ENCODE results near the gene SH2D3C.

Gene SH2D3C

DNA sequence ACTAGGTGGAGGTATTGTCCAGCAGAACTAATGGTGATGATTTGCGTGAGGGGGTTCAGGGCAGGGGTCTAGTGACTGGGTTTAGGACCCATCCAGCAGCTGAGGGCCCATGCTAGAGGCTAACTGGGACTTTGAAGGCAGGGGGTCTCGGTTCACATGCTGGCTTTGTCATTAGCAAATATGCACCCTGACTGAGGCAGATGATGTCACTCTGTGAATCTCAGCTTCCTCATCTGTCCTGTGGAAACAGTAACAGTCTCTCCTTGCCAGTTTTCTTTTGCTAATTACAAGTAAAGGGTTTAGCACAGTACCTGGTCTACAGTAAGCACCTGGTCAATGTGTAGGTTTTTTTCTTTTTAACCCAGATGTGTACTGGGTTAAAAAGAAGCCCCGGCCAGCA lies 5.2 kb downstream of the SH2D3C start:
- Histone ChIP-seq H3K79me2 (ENCODE audit: control insufficient read depth, insufficient read depth, low read length, unreplicated experiment) (no peaks in the 10 kb centered on the region), H3K4me1 (ENCODE audit: control insufficient read depth, insufficient read depth, low read length, unreplicated experiment) (peaks cover 6% of the 10 kb centered on the region), H2AFZ (ENCODE audit: low read length, unreplicated experiment) (no peak overlapping the region), H3K27ac (ENCODE audit: low read depth, low read length) (no peak overlapping the region), H3K27me3 (ENCODE audit: insufficient read depth, low read length) (no peaks in the 10 kb centered on the region), H3K36me3 (ENCODE audit: insufficient read depth, low read length) (no peaks in the 10 kb centered on the region), H3K4me3 (ENCODE audit: low read depth, low read length) (no peak overlapping the region)

DNA sequence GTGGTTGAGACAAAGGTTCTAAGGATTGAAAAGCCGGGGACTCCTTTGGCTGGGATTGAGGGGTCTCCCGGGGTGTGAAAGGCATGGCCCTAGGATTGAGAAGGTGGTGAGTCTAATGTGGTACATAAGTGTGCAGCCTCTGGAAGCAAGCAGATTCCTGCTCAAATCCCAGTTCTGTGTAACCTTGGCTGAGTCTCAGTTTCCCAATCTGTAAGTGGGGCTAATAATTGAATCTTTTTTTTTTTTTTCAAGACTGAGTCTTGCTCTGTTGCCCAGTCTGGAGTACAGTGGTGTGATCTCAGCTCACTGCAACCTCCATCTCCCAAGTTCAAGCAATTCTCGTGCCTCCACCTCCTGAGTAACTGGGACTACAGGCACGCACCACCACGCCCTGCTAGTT lies 5.9 kb downstream of the SH2D3C start:
- Histone ChIP-seq H3K4me3 (ENCODE audit: low read depth, low read length) (no peak overlapping the region), H2AFZ (ENCODE audit: low read length, unreplicated experiment) (no peak overlapping the region), H3K36me3 (ENCODE audit: insufficient read depth, low read length) (no peaks in the 10 kb centered on the region), H3K4me1 (ENCODE audit: control insufficient read depth, insufficient read depth, low read length, unreplicated experiment) (peaks cover 6% of the 10 kb centered on the region), H3K27me3 (ENCODE audit: insufficient read depth, low read length) (no peaks in the 10 kb centered on the region), H3K27ac (ENCODE audit: low read depth, low read length) (no peak overlapping the region), H3K79me2 (ENCODE audit: control insufficient read depth, insufficient read depth, low read length, unreplicated experiment) (no peaks in the 10 kb centered on the region)

DNA sequence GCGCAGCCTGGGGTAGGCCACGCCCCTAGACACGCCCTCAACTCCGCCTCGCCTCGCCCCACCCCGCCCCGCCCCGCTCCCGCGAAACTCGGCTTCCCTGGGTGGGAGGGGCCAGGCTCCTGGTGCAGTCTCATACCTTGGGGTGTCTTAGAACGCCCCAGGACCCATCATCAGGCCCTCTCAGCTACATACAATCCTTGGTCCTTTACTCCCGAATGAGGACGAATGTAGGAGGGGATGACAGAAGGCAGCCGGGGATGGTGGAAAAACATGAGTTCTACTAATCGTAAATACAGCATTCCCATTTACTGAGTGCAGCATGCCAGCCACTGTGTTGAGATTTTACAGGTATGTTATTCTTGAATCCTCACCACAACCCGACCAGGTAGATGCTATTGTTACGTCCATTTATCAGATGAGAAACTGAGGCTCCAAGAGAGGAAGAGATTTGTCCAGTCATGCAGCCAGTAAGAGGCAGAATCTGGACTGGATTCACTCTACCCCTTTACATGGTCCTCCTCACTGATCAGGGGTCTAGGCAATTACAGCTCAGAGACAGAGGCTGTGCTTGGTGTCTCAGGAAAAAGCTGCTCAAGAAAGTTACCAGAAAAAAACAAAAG lies 6.8 kb downstream of the SH2D3C start:
- Histone ChIP-seq H3K4me1 (ENCODE audit: control insufficient read depth, insufficient read depth, low read length, unreplicated experiment) (peaks cover 6% of the 10 kb centered on the region), H3K79me2 (ENCODE audit: control insufficient read depth, insufficient read depth, low read length, unreplicated experiment) (no peaks in the 10 kb centered on the region), H3K27me3 (ENCODE audit: insufficient read depth, low read length) (no peaks in the 10 kb centered on the region), H3K36me3 (ENCODE audit: insufficient read depth, low read length) (no peaks in the 10 kb centered on the region), H3K4me3 (ENCODE audit: low read depth, low read length) (peak overlapping the region; percentile 41), H2AFZ (ENCODE audit: low read length, unreplicated experiment) (no peak overlapping the region), H3K27ac (ENCODE audit: low read depth, low read length) (no peak overlapping the region)

DNA sequence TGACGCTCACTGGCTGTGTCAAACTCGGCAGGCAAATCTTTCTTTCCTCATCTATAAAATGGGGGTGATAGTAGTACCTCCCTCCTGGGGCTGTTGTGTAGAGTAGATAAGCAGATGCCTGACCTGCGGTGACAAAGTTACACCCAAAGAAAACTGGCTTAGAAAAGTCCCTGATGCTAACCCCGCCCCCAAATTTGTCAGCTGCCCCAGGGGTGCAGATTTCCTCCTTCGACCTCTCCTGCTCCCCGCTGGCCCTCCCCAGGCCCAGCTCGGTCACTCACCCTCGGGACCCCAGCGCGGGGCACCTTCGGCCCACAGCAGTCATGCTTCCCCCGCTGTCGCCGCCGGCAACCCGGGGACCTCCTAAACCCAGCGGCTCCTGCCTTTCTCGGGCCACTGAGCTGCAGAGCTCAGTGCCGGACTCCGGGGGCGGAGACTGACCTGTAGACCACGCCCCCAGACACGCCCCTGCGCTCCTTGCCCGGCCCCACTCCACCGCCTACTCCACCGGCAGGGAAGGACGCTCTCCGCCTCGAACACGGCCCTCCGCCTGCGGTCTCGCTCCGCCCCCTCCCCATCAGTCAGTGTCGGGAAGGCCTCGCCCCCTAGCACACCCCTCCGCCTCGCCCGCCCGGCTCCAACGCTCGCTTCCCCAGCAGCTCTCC lies 7.4 kb downstream of the SH2D3C start:
- Histone ChIP-seq H3K79me2 (ENCODE audit: control insufficient read depth, insufficient read depth, low read length, unreplicated experiment) (no peaks in the 10 kb centered on the region), H3K4me3 (ENCODE audit: low read depth, low read length) (peak overlapping the region; percentile 82), H2AFZ (ENCODE audit: low read length, unreplicated experiment) (peak overlapping the region; percentile 23), H3K4me1 (ENCODE audit: control insufficient read depth, insufficient read depth, low read length, unreplicated experiment) (peaks cover 6% of the 10 kb centered on the region), H3K36me3 (ENCODE audit: insufficient read depth, low read length) (no peaks in the 10 kb centered on the region), H3K27ac (ENCODE audit: low read depth, low read length) (no peak overlapping the region), H3K27me3 (ENCODE audit: insufficient read depth, low read length) (no peaks in the 10 kb centered on the region)

DNA sequence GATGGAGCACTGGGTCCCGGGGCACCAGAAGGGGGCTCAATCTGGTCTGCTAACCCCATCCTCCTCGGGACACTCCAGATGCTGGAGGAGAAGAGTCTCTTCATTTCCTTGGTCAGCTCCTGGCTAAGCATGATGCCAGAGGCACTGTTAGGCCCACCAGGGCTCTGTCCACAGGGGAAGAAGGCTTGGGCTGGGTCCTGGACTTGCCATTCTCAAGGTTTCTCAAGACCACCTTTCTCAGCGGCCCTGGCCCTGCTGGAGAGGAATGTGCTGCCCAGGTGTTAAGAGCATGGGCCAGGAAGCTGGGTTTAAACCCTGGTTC lies 7.9 kb downstream of the SH2D3C start:
- H3K4me3 ChIP-seq (ENCODE audit: low read depth, low read length): peak overlapping the region; percentile 82
- no peaks in the 10 kb centered on the region for H3K36me3 ChIP-seq (ENCODE audit: insufficient read depth, low read length)
- no peaks in the 10 kb centered on the region for H3K79me2 ChIP-seq (ENCODE audit: control insufficient read depth, insufficient read depth, low read length, unreplicated experiment)
- H3K27me3 ChIP-seq (ENCODE audit: insufficient read depth, low read length): no peaks in the 10 kb centered on the region
- no peak overlapping the region for H2AFZ ChIP-seq (ENCODE audit: low read length, unreplicated experiment)
- H3K27ac ChIP-seq (ENCODE audit: low read depth, low read length): no peak overlapping the region
- peaks cover 6% of the 10 kb centered on the region for H3K4me1 ChIP-seq (ENCODE audit: control insufficient read depth, insufficient read depth, low read length, unreplicated experiment)

DNA sequence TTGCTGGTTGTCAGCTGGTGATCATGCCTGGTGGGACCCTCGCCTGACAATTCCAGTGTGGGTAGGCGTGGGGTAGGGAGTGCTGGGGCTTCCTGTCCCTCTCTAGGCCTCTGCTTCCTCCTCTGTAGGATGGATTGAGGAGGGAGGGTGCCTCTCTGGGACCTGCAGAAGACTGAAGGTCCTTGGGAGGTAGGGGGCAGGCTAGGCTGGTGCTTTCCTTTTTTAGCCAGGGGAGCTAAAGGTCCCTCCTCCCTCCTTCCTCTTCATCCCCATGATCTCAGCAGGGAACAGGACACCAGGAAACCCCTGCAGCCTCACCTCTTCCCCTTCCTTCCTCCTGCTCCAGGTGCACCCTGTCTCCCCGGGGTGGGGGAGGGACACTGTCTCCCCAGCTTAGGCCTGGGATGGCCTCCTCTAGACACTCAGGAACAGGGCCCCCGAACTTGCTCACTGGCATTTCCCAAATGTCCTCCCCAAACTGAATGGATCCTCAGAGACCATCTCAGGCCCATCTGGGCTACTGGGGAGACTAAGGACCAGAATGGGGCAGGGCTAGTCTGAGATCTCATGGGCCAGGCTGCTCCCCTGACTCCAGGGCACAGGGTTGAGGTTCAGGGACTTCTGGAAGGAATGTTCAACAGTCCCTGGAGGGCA lies 8.4 kb downstream of the SH2D3C start:
- no peak overlapping the region for H3K27ac ChIP-seq (ENCODE audit: low read depth, low read length)
- H3K4me1 ChIP-seq (ENCODE audit: control insufficient read depth, insufficient read depth, low read length, unreplicated experiment): peaks cover 6% of the 10 kb centered on the region
- H3K4me3 ChIP-seq (ENCODE audit: low read depth, low read length): no peak overlapping the region
- no peaks in the 10 kb centered on the region for H3K27me3 ChIP-seq (ENCODE audit: insufficient read depth, low read length)
- H2AFZ ChIP-seq (ENCODE audit: low read length, unreplicated experiment): no peak overlapping the region
- no peaks in the 10 kb centered on the region for H3K79me2 ChIP-seq (ENCODE audit: control insufficient read depth, insufficient read depth, low read length, unreplicated experiment)
- H3K36me3 ChIP-seq (ENCODE audit: insufficient read depth, low read length): no peaks in the 10 kb centered on the region

DNA sequence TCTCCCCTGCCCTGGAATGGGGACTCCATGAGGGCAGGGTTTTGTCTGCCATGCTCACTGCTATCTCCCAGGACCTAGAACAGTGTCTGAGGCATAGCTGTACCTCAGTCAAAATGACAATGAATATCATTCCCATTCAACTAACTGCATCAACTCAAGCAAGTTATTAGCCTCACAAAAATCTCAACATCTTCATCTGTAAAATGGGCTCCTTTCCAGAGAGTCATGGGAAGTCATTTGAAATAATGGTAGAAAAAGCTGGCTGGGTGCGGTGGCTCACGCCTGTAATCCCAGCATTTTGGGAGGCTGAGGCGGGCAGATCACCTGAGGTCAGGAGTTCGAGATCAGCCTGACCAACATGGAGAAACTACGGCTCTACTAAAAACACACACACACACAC lies 9.4 kb downstream of the SH2D3C start:
- Histone ChIP-seq H3K4me1 (ENCODE audit: control insufficient read depth, insufficient read depth, low read length, unreplicated experiment) (peaks cover 6% of the 10 kb centered on the region), H3K4me3 (ENCODE audit: low read depth, low read length) (no peak overlapping the region), H3K36me3 (ENCODE audit: insufficient read depth, low read length) (no peaks in the 10 kb centered on the region), H3K79me2 (ENCODE audit: control insufficient read depth, insufficient read depth, low read length, unreplicated experiment) (no peaks in the 10 kb centered on the region), H3K27ac (ENCODE audit: low read depth, low read length) (no peak overlapping the region), H3K27me3 (ENCODE audit: insufficient read depth, low read length) (no peaks in the 10 kb centered on the region), H2AFZ (ENCODE audit: low read length, unreplicated experiment) (no peak overlapping the region)

DNA sequence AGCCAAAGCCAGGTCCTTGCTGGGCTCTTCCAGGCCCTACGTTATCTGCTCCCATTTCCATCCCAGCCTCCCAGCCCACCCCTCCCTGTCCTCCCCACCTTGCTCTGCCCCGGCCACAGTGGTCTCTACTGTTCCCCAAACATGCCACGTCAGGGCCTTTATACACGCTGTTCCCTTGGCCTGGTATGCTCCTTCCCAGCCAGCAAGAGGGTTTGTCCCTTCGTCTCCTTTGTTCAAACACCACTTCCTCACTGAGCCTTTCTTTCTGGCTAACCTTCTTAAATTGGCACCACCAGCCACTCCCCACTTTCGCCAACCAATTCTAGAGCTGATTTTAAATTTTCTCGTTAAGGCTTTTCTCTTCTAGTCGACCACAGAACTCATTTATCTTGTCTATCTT lies 9.8 kb downstream of the SH2D3C start:
- Histone ChIP-seq H3K79me2 (ENCODE audit: control insufficient read depth, insufficient read depth, low read length, unreplicated experiment) (no peaks in the 10 kb centered on the region), H2AFZ (ENCODE audit: low read length, unreplicated experiment) (no peak overlapping the region), H3K27ac (ENCODE audit: low read depth, low read length) (no peak overlapping the region), H3K27me3 (ENCODE audit: insufficient read depth, low read length) (no peaks in the 10 kb centered on the region), H3K36me3 (ENCODE audit: insufficient read depth, low read length) (no peaks in the 10 kb centered on the region), H3K4me1 (ENCODE audit: control insufficient read depth, insufficient read depth, low read length, unreplicated experiment) (peaks cover 9% of the 10 kb centered on the region), H3K4me3 (ENCODE audit: low read depth, low read length) (no peak overlapping the region)

DNA sequence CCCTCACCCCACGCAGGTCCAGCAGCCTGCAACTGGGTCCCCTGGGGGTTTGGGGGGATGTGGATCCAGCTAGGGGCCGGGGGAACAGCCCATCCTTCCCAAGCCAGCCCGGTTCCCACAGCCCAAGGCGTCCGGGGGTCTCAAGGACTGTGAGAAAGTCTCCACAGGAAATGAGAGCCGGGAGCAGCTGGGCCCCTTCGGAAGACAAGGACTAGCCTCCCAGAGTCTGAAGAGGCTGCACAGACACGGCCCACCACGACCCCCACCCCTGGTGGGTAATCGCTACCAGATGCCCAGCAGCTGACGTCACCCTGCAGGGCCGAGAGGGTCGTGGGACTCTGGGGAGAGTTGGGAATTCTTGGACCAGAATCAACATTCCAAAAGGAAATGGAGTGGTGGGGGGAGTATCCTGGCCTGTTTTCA lies 10.5 kb downstream of the SH2D3C start:
- Histone ChIP-seq H2AFZ (ENCODE audit: low read length, unreplicated experiment) (no peak overlapping the region), H3K4me3 (ENCODE audit: low read depth, low read length) (no peak overlapping the region), H3K4me1 (ENCODE audit: control insufficient read depth, insufficient read depth, low read length, unreplicated experiment) (peaks cover 10% of the 10 kb centered on the region), H3K36me3 (ENCODE audit: insufficient read depth, low read length) (no peaks in the 10 kb centered on the region), H3K27ac (ENCODE audit: low read depth, low read length) (no peak overlapping the region), H3K79me2 (ENCODE audit: control insufficient read depth, insufficient read depth, low read length, unreplicated experiment) (no peaks in the 10 kb centered on the region), H3K27me3 (ENCODE audit: insufficient read depth, low read length) (no peaks in the 10 kb centered on the region)

DNA sequence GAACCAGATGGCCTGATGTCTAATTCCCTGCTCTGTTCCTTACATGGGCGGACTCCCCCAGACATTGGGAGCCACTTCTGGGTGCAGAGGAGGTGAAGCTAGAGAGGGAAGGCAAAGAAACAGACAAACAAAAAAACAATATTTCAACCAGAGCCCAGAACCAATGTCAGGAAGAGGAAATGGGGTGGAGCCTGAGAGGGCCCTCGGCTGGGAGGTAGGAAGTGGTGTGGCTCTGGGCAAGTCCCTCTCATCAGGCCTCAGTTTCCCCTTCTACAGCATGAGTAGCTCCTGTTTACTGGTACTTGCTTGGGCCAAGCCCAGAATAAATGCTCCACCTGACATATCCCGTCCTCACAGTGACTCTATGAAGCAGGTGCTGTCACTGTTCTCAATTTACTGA lies 11.1 kb downstream of the SH2D3C start:
- H3K4me3 ChIP-seq (ENCODE audit: low read depth, low read length): no peak overlapping the region
- H3K79me2 ChIP-seq (ENCODE audit: control insufficient read depth, insufficient read depth, low read length, unreplicated experiment): no peaks in the 10 kb centered on the region
- no peak overlapping the region for H2AFZ ChIP-seq (ENCODE audit: low read length, unreplicated experiment)
- no peaks in the 10 kb centered on the region for H3K36me3 ChIP-seq (ENCODE audit: insufficient read depth, low read length)
- H3K27me3 ChIP-seq (ENCODE audit: insufficient read depth, low read length): no peaks in the 10 kb centered on the region
- peaks cover 10% of the 10 kb centered on the region for H3K4me1 ChIP-seq (ENCODE audit: control insufficient read depth, insufficient read depth, low read length, unreplicated experiment)
- H3K27ac ChIP-seq (ENCODE audit: low read depth, low read length): no peak overlapping the region

DNA sequence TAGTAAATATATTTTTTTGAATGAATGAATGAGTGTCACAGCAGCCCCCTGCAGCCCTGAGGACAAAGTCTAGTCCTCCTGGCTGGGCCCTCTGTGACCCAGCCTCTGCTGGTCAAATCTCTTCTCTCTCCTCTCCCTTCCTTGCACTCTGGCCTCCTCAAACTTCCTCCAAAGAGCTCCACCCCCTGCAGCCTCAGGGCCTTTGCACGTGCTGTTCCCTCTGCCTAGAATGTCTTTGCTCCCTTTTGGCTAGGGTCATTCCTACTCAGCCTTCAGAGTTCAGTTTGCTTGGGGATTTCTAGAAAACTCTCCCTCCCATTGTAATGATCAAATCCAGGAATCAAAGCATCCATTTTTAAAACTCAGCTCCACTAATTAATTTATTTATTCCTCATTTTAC lies 13.0 kb downstream of the SH2D3C start:
- Histone ChIP-seq H3K27ac (ENCODE audit: low read depth, low read length) (no peak overlapping the region), H3K36me3 (ENCODE audit: insufficient read depth, low read length) (no peaks in the 10 kb centered on the region), H3K79me2 (ENCODE audit: control insufficient read depth, insufficient read depth, low read length, unreplicated experiment) (no peaks in the 10 kb centered on the region), H3K4me3 (ENCODE audit: low read depth, low read length) (no peak overlapping the region), H2AFZ (ENCODE audit: low read length, unreplicated experiment) (no peak overlapping the region), H3K27me3 (ENCODE audit: insufficient read depth, low read length) (no peaks in the 10 kb centered on the region), H3K4me1 (ENCODE audit: control insufficient read depth, insufficient read depth, low read length, unreplicated experiment) (peaks cover 5% of the 10 kb centered on the region)
